ENCODE data around the gene CCNQ. TPM values are rescaled to one million over a fixed set of nuclear protein-coding genes. Genes with fewer than 3 reads are reported as not detected.
A peak's percentile ranks its signal among the peaks of the same experiment; 100 is the strongest.

The CCNQ gene
- polyA plus RNA-seq, 1 donor from 2014 or later = 56.1 TPM

DNA sequence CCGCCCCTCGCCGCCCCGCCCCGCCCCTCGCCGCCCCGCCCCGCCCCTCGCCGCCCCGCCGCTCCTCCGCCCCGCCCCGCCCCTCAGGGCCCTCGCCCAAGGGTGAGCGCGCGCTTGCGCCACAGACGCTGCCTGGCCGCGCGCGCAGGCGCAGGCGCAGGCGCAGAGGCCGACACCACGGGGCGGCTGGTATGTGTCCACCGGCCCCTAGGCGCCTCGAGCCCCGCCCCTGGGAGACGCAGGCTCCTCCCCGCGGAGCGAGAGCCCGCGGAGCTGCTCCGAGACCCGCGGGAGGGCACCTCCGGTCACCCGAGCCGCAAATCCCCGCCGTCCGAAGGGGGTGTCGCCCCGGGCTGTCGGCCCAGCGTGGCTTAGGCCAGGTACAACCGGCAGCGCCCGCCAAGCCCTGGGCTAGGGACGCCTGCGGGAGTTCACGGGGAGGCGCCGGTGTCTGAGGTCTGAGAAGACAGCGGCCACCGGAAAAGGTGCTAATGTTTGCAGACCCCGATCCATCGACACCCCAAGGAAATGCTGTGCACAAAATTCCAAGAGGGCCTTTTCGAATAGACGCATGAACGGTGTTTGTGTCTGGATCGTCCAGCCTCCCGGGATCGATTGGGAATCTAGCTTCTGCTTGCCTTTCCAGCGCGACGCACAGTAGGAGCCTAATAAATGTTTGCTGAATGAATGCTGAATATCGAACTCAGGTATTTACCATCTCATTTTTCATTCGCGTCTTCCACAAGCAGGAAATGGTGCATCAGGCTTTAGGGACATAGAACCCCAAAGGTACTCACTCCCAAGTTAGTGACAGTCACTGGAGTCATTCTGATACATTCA is 473 bp upstream of the CCNQ start:
- Mint-ChIP-seq H3K27me3 (peaks cover 2% of the 10 kb centered on the region), H3K4me1 (peaks cover 17 to 30% (median 28%) of the 10 kb centered on the region in 3 donors), H3K36me3 (peaks cover 4% of the 10 kb centered on the region), H3K4me3 (peak overlapping the region; percentile 76 to 97 (median 88)), H3K27ac (peak overlapping the region in 2 of 3 donors; percentile 39 to 59), H3K9me3 (peaks cover 0 to 2% (median 0%) of the 10 kb centered on the region in 3 donors)

- peaks cover 0 to 2% (median 0%) of the 10 kb centered on the region in 3 donors for H3K9me3 Mint-ChIP-seq
- H3K27me3 Mint-ChIP-seq = no peaks in the 10 kb centered on the region
- H3K4me3 Mint-ChIP-seq = peak overlapping the region; percentile 91 to 98 (median 94)
- peaks cover 4% of the 10 kb centered on the region for H3K36me3 Mint-ChIP-seq
- H3K4me1 Mint-ChIP-seq = peaks cover 17 to 30% (median 27%) of the 10 kb centered on the region in 3 donors
- peak overlapping the region in 2 of 3 donors; percentile 52 to 83 for H3K27ac Mint-ChIP-seq
Measured at GRCh38 chrX:153596981-153597750, 1.8 kb downstream of the CCNQ start.

DNA sequence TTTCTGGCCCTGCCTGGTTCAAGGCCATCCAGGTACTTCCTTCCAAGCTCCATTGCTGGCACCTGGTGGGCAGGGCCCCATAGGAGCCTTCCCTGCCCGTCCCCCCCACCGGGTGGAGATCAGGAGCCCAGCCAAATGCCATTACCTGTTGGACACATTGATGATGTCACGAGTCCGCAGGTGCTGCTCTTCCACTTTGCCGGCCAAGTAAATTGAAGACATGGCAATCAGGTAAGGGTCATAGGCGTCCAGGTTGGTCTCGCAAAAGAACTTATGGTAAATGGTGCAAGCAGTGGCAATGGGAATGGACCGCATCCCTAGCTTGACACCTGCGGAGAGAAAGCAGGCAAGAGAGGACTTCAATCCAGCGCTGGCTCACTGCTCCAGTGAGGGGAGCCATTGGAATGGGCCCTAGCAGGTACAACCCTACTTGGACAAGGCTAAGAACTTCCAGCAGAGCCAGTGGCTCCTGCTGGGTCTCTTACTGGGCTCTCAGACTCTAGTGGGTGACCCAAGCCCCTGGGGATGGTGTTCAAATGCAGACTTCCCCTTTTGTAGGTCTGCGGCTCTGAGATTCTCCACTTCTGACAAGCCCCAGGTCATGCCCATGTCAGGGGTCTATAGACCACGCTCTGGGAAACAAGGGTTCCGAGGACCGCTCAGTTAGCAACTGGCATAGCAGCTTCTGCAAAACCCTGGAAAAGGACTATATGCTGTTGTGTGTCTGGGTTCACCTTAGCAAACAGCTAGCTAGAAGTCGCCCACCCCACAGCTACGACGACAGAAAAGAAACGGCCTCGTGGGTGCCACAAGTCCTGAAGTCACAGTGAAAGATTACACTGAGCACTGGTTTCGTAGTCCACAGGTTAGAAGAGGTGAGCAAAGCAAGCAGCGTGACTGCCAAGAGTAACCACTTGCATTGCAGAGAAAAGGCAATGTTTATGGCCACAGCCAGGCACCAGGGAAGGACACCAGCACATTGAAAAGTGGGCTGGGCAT is 2.8 kb downstream of the CCNQ start:
- Mint-ChIP-seq H3K27me3 (no peaks in the 10 kb centered on the region), H3K4me3 (peak overlapping the region; percentile 28 to 98 (median 92)), H3K9me3 (peaks cover 0 to 2% (median 0%) of the 10 kb centered on the region in 3 donors), H3K4me1 (peaks cover 17 to 34% (median 32%) of the 10 kb centered on the region in 3 donors), H3K27ac (peak overlapping the region in 2 of 3 donors; percentile 52 to 83), H3K36me3 (peaks cover 4% of the 10 kb centered on the region)

DNA sequence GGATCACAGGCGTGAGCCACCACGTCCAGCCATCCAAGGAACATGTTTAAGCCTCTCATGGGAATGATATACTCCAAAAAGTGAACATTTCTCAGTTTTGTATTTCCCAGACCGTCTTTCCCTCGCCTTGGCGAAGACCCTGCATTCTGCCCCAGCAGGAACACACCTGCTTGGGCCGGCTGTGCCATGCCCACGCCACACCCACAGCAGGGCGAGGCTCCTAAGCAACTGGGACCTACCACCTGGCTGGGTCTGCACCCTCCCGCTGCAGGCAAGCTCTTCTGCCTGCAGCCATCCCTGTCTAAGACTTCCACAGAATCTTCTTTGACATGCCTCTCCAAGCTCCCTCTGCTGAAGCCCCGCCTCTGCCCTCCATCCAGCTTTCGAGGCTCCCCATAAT is 3.6 kb downstream of the CCNQ start:
- H3K36me3 Mint-ChIP-seq = peaks cover 4% of the 10 kb centered on the region
- H3K4me1 Mint-ChIP-seq = peaks cover 17 to 37% (median 32%) of the 10 kb centered on the region in 3 donors
- H3K4me3 Mint-ChIP-seq = no peak overlapping the region
- H3K27ac Mint-ChIP-seq = no peak overlapping the region
- H3K9me3 Mint-ChIP-seq = peaks cover 0 to 2% (median 0%) of the 10 kb centered on the region in 3 donors
- H3K27me3 Mint-ChIP-seq = no peaks in the 10 kb centered on the region

DNA sequence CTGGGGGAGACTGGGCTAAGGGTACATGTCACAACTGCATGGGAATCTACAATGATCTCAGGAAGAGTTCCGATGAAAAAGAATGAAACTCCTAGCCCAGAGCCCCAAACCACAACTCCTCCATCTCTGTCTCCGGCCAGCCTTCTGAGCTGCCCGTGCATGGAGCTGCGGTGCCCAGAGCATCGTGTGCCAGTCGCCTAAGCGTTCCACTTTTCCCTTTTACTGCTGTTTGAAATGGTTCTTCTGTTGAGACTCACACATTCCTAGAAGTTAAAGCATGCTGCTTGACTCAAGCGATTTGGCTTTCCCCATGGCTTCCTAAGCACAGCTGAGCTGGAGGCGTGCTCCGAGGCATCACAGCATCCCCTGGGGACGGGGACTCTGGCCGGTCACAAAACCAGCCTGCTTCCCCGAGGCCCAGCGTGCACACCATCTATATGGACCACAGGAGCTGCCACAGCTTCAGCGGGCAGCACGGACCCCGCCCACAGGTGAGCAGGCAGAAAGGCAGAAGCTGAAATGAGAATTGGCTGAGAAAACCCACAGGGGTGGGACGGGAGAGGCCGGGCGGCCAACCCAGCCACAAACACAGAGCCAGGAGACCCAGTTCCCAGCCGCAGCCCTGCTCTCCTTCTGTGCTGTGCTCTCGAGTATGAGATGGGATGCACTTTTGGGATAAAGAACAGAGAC is 5.0 kb downstream of the CCNQ start:
- no peaks in the 10 kb centered on the region for H3K27me3 Mint-ChIP-seq
- H3K36me3 Mint-ChIP-seq = peaks cover 4% of the 10 kb centered on the region
- no peak overlapping the region for H3K4me3 Mint-ChIP-seq
- no peak overlapping the region for H3K27ac Mint-ChIP-seq
- H3K9me3 Mint-ChIP-seq = peaks cover 0 to 2% (median 0%) of the 10 kb centered on the region in 3 donors
- H3K4me1 Mint-ChIP-seq = peaks cover 10 to 32% (median 25%) of the 10 kb centered on the region in 3 donors

- Mint-ChIP-seq H3K27ac (peak overlapping the region in 1 of 3 donors; percentile 65), H3K27me3 (no peaks in the 10 kb centered on the region), H3K4me1 (peaks cover 10 to 32% (median 25%) of the 10 kb centered on the region in 3 donors), H3K4me3 (peak overlapping the region in 1 of 4 donors; percentile 18), H3K36me3 (peaks cover 4% of the 10 kb centered on the region), H3K9me3 (peaks cover 0 to 2% (median 0%) of the 10 kb centered on the region in 3 donors)
Measured at GRCh38 chrX:153592966-153593688, 5.8 kb downstream of the CCNQ start.

GRCh38 chrX:153592091-153592833 is 6.7 kb downstream of the CCNQ start:
- H3K9me3 Mint-ChIP-seq = peaks cover 0 to 2% (median 0%) of the 10 kb centered on the region in 3 donors
- peaks cover 4% of the 10 kb centered on the region for H3K36me3 Mint-ChIP-seq
- H3K4me1 Mint-ChIP-seq = peaks cover 10 to 27% (median 24%) of the 10 kb centered on the region in 3 donors
- H3K27ac Mint-ChIP-seq = peak overlapping the region in 2 of 3 donors; percentile 18 to 81
- H3K27me3 Mint-ChIP-seq = no peaks in the 10 kb centered on the region
- H3K4me3 Mint-ChIP-seq = peak overlapping the region in 2 of 4 donors; percentile 45 to 49

GRCh38 chrX:153590961-153591956 is 7.7 kb downstream of the CCNQ start:
- H3K4me3 Mint-ChIP-seq = peak overlapping the region; percentile 45 to 72 (median 62)
- H3K9me3 Mint-ChIP-seq = no peaks in the 10 kb centered on the region
- peak overlapping the region; percentile 18 to 92 (median 81) for H3K27ac Mint-ChIP-seq
- peaks cover 4% of the 10 kb centered on the region for H3K36me3 Mint-ChIP-seq
- H3K27me3 Mint-ChIP-seq = no peaks in the 10 kb centered on the region
- H3K4me1 Mint-ChIP-seq = peaks cover 10 to 18% (median 14%) of the 10 kb centered on the region in 3 donors

- Mint-ChIP-seq H3K4me3 (no peak overlapping the region), H3K27me3 (peaks cover 1% of the 10 kb centered on the region), H3K4me1 (peaks cover 5 to 14% (median 7%) of the 10 kb centered on the region in 3 donors), H3K36me3 (peaks cover 4% of the 10 kb centered on the region), H3K9me3 (no peaks in the 10 kb centered on the region), H3K27ac (no peak overlapping the region)
Measured at GRCh38 chrX:153588782-153589446, 10.0 kb downstream of the CCNQ start.

DNA sequence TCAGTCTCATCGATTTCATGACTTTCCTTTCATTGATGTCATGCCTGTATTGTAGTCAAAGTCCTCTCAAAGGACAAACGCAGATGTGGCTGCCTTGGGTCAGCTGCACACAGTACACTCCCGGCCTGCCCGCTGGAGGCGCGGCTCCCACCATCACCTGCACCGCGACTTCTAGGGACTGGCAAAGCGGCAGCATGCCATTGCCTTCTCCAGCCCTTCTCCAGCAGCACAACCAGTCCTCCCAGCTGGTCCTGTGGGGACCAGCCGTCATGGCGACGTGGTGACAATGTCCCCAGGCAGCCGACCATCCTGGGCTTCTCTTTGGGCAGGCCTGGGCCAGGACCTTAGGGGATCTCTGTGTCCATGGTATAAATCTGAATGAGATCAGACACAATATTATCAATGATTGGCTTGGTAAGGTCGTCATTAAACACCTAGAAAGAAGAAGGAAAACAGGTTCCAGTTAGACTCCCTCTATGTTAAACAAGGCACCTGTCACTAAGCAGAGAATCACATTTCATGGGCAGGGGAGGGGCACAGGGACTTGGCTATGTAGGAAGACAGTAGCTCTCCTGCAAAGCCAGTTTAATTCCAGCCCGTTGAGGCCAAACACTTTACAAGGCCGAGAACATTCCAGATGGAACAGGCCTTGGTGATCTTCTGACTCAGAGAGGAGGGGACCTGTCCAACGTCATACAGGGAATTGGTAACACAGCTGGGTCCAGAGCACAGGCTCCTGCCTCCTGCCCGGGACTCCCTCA is 10.7 kb downstream of the CCNQ start:
- no peak overlapping the region for H3K27ac Mint-ChIP-seq
- peaks cover 4% of the 10 kb centered on the region for H3K36me3 Mint-ChIP-seq
- peaks cover 5 to 17% (median 7%) of the 10 kb centered on the region in 3 donors for H3K4me1 Mint-ChIP-seq
- H3K27me3 Mint-ChIP-seq = peaks cover 3% of the 10 kb centered on the region
- H3K4me3 Mint-ChIP-seq = no peak overlapping the region
- H3K9me3 Mint-ChIP-seq = no peaks in the 10 kb centered on the region

DNA sequence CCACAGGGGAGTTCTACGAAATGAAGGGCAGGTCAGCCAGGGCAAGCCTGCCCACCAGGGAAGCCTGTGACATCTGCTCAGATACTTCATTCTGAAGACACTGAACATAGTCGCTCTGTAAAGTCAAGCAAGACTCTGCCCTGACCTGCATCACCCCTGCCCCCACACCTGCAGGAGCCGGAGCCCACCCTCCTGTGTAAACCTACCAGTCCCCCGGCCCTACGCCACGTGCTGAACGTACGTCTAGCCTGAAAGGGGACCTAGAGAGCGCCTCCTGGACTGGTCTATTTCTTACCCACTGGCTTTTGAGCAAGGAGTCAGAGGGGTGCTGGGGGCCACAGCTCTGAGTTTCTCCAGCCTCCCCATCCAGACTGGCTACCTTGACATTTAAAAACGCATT is 11.6 kb downstream of the CCNQ start:
- Mint-ChIP-seq H3K27ac (no peak overlapping the region), H3K4me1 (peaks cover 12 to 24% (median 16%) of the 10 kb centered on the region in 3 donors), H3K36me3 (peaks cover 4% of the 10 kb centered on the region), H3K4me3 (no peak overlapping the region), H3K27me3 (peaks cover 3% of the 10 kb centered on the region), H3K9me3 (no peaks in the 10 kb centered on the region)
